ENCODE data around the gene WDR59.

DNA sequence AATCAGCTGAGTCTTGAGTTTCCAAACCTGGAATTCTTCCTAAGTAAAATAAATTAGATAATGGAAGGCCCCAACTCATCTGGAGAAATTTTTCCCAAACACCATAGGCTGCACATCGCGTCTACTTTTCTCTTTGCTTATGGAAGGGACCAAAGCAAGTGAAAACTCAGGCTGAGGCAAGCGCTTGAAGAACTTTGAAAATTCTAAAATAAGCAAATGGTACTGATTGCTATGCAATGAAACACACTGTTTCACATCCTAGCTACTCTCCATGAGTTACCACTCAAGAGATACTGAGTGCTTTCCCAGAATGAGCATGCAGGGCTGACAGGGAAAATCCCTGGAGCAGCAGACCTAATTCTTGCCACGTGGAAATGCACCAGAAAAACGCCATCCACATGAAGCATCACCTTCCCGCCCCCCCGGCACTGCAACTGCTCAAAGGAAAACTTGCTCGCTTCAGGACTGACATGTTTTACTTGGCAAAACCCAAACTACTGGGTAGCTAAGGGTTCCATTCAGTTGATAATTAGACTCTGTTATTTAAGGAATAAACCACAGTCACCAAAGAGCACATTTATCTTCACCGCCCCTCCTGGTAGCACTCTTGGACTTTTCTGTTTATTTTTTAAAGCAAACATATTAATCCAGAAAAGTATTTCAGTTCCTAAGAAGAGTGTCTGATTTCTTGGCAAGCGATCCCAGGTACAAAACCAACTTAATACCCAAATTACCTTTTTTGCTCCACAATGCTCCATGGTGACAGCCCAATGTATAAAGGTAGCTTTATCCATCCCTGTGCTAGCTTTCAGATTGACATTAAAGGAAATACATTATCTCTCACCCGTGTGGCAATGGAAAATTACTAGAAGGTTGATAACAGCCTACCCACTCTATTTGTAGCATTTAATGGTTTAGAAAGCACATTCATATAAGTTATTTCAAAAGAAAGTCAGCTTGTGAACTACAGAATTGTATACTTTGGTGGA, 62.5 kb downstream of the WDR59 start:
- TF ChIP-seq, protein P1, sequence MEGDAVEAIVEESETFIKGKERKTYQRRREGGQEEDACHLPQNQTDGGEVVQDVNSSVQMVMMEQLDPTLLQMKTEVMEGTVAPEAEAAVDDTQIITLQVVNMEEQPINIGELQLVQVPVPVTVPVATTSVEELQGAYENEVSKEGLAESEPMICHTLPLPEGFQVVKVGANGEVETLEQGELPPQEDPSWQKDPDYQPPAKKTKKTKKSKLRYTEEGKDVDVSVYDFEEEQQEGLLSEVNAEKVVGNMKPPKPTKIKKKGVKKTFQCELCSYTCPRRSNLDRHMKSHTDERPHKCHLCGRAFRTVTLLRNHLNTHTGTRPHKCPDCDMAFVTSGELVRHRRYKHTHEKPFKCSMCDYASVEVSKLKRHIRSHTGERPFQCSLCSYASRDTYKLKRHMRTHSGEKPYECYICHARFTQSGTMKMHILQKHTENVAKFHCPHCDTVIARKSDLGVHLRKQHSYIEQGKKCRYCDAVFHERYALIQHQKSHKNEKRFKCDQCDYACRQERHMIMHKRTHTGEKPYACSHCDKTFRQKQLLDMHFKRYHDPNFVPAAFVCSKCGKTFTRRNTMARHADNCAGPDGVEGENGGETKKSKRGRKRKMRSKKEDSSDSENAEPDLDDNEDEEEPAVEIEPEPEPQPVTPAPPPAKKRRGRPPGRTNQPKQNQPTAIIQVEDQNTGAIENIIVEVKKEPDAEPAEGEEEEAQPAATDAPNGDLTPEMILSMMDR (IDR thresholded peaks at IDR 0.05) = no peak
- TF ChIP-seq POLR2A (IDR thresholded peaks at IDR 0.05) = no peak

Measured in right lobe of liver (tissue), 4 donors.